H1 (cell line): Measurements from ENCODE around the gene TFF3.

Experiments
- CREB1 ChIP-seq: IDR thresholded peaks from 2 replicates; pipeline ENCODE4 v1.6.1; 2012; ENCODE audit warnings: inconsistent platforms
- CTCF ChIP-seq, 3 experiments: IDR thresholded peaks; 1 replicate in 2 of 3; 2 replicates in 1 of 3; pipeline versions ENCODE4 v1.5.1 to v1.6.1; 2011; ENCODE audit warnings: low read length in 3 of 3, mild to moderate bottlenecking in 3 of 3, inconsistent platforms in 2 of 3, low read depth in 1 of 3, moderate library complexity in 1 of 3; ENCODE audit not compliant: insufficient read depth in 1 of 3; ENCODE audit errors: control extremely low read depth in 1 of 3
- JUN ChIP-seq: IDR thresholded peaks from 2 replicates; pipeline ENCODE4 v1.6.1; 2011; ENCODE audit warnings: low read depth, mild to moderate bottlenecking, improper control_type of control experiment, low read length
- KDM5A ChIP-seq: fragments of 200-600 bp; IDR thresholded peaks from 2 replicates; pipeline ENCODE4 v1.7.1; 2012; ENCODE audit warnings: mild to moderate bottlenecking, low read length, inconsistent platforms, mixed read lengths
- MAX ChIP-seq: IDR thresholded peaks from 2 replicates; pipeline ENCODE4 v1.6.1; 2012; ENCODE audit warnings: inconsistent platforms
- POLR2AphosphoS5 ChIP-seq: IDR thresholded peaks from 2 replicates; pipeline ENCODE4 v1.6.1; 2011; ENCODE audit warnings: low read depth, low read length
- RFX5 ChIP-seq: IDR thresholded peaks from 2 replicates; pipeline ENCODE4 v1.6.1; 2011; ENCODE audit warnings: low read depth, low read length, improper control_type of control experiment, borderline replicate concordance
- TCF12 ChIP-seq: IDR thresholded peaks from 2 replicates; pipeline ENCODE4 v1.6.1; 2011; ENCODE audit warnings: low read depth, mild to moderate bottlenecking, low read length

- TF ChIP-seq RFX5, result no peak
- no peak for TF ChIP-seq CREB1
- no peak for TF ChIP-seq CTCF (IDR thresholded peaks at IDR 0.05; ENCODE audit: control extremely low read depth in 1 of 3, insufficient read depth in 1 of 3, low read depth in 1 of 3, low read length in 3 of 3)
- no peak for TF ChIP-seq JUN
- no peak for TF ChIP-seq POLR2AphosphoS5
- TF ChIP-seq TCF12, result no peak
- no peak for TF ChIP-seq KDM5A
- no peak for TF ChIP-seq MAX
These were observed 17.0 kb downstream of the TFF3 start for GRCh38 chr21:42298237-42298636.
